NOMO-1 treated with DMSO at 0.1 percent for 48 hours (cell line): ENCODE measurements around the gene FGF7.
A peak's percentile ranks its signal among the peaks of the same experiment; 100 is the strongest.
"Not testable (repeated sequence)": the region's sequence is repeated elsewhere in the genome, so short reads cannot be mapped to it uniquely, and the experiment has no call there.

ENCODE experiments used
- DNase-seq: peaks from one replicate; lab custom pipeline; 2025; ENCODE audit not compliant: unreplicated experiment; lab: John Stamatoyannopoulos, UW

Gene FGF7

DNA sequence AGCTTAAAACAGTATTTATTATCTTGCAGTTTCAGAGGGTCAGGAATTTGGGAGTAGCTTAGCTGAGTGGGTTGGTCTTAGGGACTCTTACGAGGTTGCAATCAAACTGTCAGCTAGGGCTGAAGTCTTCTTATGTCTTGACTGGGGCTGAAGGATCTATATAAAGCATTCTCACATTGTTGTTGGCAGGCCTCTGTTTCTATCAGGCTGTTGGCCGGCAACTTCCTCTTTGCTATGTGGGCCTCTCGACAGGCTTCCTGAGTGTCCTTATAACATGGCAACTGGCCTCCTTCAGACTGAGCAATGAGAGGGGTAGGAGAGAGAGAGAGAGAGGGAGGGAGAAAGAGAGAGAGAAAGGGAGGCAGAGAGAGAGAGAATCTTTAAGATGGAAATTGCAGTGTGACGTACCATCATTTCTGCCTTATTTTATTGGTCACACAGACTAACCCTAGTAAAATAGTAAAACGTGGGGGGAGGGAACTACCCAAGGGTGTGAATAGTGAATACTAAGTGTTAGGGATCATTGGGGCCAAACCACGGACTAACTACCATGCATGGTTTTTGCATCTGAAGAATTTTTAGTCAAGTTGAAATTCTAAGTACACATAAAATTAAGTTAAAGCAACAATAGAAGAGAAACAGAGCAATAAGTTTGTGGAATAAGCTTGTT lies 16.1 kb downstream of the FGF7 start:
- peak; percentile 93 for DNase-seq

DNA sequence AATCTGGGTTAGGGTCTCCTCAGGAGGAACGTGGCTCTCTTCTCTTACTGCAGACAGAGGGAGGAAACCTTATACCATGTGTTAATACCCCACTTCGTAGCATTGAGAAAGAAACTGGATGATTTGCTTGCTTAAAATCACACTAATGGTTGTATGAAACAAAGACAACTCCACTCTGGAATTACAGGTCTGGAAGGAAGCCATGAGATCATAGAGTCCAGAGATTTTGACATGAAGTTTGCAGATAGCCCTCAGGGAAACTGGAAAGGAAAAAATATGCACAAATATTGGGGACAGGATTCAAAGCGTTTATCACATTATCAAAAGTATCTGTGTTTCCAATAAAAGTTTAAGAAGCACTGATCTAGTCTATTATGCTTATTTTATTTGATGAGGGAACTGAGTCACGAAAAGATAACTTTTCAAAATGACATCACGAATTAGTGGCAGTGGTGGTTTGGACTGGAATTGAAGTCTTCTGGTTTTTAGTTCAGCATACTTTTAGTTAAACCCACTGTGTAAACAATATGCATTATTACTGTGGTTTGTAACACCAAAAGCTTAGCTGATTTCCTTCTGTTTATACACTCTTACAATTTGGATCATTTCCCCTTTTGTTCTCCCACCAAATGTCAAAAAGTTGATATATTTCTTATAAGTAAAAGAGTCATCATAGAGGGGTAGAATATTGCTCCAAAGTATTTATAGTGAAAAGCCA lies 16.8 kb downstream of the FGF7 start:
- peak; percentile 83 for DNase-seq

DNA sequence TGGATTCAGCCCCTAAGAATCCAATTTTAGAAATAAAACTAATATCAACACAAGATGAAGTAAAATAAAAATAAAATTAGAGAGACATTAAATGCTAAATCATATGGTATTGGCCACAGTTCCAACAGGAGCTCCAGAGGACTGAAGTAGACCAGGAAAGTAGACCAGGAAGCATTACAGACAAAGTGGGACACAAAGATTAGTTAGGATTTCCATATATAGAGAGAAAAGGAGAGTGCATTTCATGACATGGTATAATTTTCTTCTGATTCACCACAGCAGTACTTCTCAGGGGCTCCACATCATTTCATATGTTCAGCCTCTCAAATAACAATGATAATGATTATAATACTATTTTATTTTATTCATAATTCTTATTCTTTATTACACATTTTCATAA lies 18.3 kb downstream of the FGF7 start:
- no peak for DNase-seq

DNA sequence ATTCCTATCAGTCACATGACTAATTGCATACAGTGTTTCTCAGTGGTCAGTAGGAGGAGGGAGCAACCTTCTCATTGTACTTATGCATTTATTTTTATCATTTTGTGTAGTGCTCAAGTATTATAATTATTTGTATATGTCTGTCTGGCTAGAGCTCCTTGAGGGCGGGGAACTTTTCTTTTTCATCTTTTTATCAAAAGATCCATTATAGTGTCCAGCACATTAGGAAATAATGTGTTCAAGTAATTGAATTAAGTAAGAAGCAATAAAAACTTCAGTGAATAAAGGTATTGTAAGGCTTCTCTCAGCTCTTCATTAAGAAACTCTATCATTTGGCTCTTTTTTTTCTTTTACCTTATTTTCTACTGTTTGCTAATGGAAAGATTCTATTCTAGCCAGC lies 18.8 kb downstream of the FGF7 start:
- DNase-seq, result no peak

DNA sequence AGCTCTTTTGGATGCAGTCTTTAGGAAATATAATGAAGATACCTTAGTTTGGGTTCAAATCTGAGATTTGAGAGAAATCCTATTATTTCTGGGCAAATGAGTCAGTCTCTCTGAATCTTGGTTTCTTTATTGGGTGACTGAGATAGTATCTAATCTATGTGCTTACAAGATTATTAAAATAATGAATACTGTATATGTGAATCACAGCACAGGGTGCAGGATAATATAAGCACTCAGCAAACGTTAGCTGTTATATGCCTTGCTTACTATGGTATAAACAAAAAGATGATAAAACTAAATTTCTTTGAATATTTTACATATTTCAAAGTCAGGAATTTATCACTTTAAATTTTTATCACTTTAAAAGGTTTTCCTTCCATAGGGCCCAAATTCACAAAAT lies 29.6 kb downstream of the FGF7 start:
- DNase-seq, result no peak

DNA sequence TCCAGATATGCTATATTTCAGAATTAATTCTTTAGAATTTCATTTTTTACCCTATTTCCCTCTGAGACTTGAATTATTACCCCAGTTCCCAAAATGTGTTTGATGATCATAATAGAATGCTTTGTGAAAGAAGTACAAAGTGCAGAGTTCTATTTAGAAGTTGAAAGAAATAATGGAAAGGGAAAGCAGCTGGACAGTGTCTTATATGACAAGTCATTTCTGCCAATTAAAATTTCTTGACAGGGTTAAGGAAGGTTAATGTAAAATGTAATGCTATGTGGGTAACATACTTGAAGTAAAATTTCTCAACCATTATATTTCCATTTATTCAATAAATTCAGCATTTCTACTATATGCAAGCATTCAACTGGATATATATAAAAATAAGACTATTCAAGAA lies 33.1 kb downstream of the FGF7 start:
- DNase-seq, result no peak

DNA sequence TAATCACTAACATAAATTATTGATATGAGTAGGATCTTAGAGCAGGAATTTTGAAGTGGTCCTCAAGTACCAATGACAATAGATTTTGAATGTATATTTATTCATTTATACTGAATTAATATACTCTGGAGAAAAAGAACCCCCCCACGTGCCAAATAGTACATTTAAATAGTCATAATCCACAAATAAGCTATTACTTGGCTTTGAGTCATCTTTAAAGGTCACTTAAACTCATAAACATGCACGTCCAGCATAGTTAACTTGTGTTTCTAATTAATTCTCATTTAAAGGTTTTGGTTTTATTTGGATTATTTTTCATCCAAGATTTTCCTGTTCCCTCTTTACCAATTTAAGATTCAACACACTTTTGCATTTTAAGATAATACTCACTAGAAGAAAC lies 35.1 kb downstream of the FGF7 start:
- no peak for DNase-seq

DNA sequence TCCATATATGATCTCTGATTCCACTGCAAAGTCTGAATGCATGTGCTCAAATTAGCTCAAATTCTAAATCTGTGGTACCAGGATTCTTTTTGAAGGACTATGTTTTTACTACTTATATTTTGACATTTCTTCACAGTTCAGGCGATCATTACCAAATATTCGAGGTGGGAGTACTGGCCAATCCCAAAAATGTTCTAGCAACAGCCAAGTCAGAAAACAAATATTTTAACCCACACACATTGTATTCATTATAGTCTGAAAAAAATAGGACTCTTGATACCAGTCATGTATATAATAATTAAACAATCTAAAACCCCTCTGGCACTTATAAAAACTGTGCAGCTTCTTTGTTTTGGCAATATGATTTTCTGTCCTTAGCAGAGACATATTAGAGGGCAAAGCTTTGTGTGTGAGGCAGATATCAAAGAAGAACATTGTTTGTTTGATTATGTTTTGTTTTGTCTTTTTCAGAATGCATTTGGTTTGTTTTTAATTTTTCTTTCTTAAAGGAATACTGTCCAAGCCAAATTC lies 37.4 kb downstream of the FGF7 start:
- no peak for DNase-seq

DNA sequence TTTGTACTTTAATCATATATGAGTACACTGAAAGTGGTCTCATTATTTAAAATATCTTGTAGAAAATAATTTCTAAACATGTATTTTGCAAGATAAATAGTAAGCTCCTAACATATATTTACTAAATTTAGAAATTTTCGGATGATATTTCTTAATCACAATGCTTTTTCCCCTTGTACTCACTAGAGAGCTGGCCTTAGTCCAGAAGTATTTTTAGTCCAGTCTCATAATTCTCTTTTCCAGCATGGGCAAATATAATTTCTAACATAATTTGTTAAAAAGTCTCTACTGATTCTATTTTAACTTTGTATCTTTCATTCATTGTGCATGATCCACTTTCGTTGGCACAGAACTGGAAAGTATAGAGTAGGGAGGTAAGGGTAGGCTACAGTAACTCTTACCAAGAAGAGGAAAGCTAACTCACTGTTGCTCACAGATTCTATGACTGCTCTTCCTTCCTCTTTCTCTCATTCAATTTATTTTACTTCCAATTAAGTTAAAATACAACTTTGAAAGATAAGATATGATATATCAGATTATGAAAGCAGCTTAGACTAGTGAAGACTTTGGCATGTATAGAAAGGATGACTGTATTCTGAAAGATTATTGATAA lies 39.3 kb downstream of the FGF7 start:
- peak; percentile 66 for DNase-seq

DNA sequence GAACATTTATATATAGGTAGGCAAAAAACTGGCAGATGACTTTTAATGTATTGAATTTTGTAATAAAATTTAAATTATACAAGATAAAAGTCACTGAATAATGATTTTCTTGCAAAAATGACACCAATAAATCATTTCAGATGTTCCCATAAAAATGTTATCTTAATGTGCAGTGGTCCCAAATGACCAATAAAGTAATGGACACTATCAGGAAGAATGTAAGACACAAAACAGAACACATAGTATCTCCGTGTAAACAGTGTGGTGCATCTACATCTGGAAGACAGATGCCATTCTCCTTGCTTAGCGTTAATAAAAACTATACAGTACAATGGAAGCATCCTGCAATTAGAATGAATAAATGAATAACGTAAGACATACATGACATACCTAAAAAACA lies 41.5 kb downstream of the FGF7 start:
- DNase-seq, result no peak

DNA sequence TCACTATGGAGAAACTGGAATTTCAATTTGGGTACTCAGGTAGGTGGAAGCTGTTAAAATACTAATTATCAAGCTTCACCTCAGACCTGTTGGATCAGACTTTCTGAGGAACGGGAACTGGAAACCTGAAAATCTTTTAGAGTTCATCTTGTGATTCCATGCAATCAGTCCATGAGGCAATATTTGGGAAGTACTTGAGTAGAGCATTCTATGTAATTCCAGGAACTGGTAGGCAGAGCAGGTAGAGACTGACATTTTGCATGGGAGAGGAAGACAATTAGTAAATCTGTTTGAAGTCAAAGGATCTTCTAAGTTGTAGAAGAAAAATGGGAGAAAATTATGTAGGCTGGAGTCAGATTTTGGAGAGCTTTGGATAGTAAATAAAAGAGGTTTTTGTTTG lies 43.1 kb downstream of the FGF7 start:
- no peak for DNase-seq

DNA sequence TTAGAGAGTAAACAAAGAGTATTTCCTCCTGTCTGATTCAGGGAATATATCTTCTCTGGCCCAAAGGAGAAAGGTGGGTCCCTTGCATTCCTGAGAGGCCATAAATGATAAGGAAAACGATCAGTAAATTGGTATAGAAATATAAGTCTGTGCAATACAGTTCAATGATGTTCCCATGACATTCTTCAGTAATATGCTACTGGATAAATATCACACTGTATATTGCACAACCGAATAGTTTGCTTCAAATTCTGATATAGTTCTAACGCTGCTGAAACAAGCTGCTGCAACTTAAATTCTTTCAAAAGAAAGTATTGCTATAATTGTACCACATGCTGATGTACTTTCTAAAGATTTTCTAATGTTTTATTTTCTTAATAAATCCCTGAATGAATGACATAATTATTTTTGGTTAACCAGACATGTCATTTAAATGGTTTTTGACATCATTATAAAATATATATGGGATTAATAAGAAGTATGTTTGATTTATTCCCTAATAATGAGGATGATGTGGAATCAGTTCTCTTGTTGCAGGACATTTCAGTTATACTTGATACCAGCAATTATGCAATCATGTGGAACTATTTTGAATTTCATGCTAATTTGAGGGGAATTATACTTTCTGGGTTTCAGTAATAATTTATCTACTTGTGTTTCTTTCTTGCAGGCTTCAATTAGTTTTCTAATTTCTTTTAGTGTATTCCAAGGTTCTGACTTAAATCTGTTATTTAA lies 44.9 kb downstream of the FGF7 start:
- DNase-seq, result no peak

DNA sequence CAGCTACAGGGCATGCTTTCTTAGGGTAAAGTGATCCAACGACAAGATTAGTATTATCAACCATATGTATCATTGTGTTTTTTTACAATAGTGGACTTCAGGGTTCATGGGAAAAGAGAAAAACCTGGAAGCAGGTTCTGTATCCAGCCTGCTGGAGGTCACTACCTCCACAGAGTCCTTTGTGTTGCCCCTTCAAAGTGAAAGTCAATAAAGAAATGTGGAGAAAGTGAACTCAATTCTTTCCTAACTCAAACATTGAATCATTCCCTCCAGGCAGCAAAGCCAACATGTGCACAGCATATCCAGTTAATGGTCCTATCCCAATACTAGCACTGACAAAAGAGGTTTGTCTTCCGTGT lies 45.4 kb downstream of the FGF7 start:
- no peak for DNase-seq

DNA sequence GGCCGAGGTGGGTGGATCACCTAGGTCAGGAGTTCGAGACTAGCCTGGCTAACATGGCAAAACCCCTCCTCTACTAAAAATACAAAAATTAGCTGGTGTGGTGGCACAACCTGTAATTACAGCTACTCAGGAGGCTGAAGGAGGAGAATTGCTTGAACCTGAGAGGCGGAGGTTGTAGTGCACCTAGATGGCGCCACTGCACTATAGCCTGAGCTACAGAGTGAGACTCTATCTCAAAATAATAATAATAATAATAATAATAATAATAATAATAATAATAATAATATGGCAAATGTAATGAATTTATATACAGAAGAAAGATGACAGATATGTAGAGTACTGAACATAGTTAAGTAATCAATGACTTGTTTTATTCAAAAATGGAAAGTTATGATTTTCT lies 48.2 kb downstream of the FGF7 start:
- DNase-seq, result not testable (repeated sequence)

DNA sequence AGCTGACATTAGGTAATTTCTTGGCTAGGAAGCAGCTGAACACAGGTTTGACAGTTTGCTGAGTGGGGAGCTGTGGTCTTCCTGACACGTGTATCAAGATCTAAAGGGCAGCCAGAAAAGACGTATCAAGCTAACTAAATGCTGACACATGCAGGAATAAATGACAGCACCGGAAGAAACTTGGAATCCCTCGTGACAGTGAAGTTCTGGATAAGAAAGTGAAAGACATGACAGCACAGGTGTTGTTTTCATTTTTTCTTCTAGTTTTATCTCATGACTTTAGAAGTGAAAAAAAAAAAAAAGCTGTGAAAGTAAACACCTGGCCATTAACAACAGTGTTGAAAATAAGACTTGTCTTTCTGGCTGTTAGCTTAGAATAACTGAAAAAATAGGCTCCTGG lies 48.7 kb downstream of the FGF7 start:
- DNase-seq, result no peak

DNA sequence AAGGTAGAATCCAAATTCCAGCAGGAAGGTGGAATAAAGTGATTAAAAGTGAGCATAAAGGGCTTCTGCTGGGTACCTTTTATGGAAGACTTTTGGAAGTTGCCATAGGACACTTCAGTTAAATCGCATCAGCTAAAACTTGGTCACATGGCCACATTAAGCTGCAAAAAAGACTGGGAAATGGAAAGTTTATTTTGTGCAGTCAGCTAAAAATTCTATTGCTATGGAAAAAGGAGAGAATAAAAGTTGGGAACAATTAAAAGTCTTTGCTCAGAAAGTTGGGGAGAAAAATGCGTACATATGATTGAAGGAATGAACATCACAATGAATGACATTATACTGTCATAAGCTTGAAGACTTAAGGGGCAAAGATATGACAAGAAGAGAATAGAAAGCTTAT lies 49.3 kb downstream of the FGF7 start:
- DNase-seq, result no peak

DNA sequence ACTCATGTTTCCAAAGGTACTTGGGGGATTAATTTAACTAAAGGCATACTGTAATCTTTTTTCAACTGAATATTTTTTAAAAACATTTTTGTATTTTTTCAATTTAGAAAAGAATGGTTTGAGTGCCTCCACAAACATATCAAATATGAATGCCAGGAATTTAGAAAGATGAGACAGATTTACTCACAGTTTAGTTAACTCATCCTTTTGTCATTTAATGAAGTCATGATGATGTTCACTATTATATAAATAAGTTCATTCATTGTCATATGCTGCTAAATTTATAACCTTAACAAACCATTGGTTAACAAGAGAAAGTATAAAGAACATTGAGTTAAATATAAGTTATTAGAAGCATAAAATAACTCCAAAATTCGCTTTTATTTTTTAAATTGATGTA lies 50.0 kb downstream of the FGF7 start:
- no peak for DNase-seq

DNA sequence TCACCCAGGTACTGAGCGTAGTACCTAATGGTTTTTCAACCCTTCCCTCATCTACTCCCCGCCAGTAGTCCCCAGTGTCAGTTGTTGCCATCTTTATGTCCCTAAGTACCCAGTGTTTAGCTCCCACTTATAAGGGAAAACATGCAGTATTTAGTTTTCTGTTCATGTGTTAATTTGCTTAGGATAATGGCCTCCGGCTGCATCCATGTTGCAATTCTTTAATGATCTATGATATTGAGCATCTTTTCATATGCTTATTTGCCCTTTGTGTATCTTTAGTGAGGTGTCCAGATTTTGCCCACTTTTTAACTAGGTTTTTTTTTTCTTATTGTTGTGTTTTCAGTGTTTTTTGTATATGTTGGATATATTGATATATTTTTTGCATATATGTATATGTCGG lies 55.0 kb downstream of the FGF7 start:
- not testable (repeated sequence) for DNase-seq

DNA sequence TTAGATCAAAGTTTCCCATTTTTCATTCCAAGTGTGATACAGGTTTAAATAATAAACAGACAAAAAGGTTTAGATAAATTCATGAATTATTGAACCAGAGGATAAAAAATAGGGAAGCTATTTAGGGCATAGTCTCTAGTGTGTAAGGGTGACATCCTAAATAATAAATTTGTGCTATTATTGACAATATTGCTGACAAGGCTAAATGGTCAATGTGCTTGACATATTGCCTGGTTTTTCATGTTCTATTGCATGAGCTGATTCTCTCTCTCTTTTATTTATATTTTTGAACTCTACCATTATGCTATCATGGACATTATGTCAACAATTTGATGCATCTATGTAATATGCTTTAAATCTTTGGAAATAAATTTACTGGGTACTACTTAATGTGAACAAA lies 55.9 kb downstream of the FGF7 start:
- DNase-seq, result not testable (repeated sequence)

DNA sequence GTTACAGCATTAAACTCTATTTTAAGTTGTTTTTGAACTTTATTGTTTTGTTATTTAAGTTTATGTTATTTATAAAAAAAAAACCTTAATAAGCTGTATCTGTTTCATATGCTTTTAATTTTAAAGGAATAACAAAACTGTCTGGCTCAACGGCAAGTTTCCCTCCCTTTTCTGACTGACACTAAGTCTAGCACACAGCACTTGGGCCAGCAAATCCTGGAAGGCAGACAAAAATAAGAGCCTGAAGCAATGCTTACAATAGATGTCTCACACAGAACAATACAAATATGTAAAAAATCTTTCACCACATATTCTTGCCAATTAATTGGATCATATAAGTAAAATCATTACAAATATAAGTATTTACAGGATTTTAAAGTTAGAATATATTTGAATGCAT lies 62.4 kb downstream of the FGF7 start:
- not testable (repeated sequence) for DNase-seq

DNA sequence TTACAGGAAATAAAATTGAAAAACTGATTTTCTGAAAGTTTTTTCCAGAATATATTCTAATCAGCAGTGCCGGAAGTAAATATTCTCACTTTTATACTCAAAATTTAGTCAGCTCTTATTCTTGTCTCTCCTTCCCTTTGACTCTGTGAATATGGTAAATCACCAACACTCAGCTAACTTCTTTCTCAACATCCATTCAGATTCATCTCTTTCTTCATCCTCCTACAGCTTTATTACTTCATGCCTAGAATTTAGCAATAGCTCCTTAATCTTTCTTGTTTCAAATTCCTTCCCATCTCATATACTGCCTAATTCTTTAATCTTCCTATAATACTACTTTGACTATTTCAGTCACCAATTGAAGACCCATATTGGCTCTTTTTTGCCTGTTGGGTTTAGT lies 67.9 kb downstream of the FGF7 start:
- DNase-seq, result no peak

DNA sequence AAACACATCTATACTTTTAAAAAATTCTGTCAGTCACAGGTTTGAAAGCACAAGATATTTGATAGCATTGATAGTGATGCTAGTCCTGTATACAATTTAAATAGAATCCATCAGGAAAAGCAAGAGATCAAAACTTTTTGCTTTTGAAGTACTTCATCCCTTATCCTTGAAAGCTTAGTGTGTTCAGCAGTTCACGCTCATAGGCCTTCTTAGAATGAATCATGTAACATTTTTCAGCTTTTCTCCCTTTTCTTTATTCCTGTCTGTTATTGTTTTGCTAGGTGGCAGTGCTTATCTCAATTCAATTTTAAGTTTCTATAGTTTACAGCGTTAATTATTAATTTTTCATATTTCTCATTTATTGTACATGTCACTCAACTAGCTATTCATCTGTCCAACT lies 69.1 kb downstream of the FGF7 start:
- DNase-seq, result no peak
